ENCODE measurements around the gene KCNA2. TPM values are rescaled to one million over a fixed set of nuclear protein-coding genes. Genes with fewer than 3 reads are reported as not detected.

KCNA2 gene
- total and polyA plus RNA-seq, 2 donors (not counting 1 experiment from before 2014, with no cell fraction given) = 0.39 to 0.59 TPM

GRCh38 chr1:110572751-110573150 lies 33.4 kb downstream of the KCNA2 start:
- intact Hi-C loops (cut with micrococcal nuclease) = no loop called here
- DNase-seq (no peak), ATAC-seq (ENCODE audit: low read depth) (no peak)
- Mint-ChIP-seq H3K27me3 (peaks cover 36% of the 10 kb centered on the region), H3K4me1 (no peaks in the 10 kb centered on the region), H3K9me3 (ENCODE audit: insufficient read depth) (no peaks in the 10 kb centered on the region), H3K27ac (no peak overlapping the region), H3K4me3 (no peak overlapping the region)
- H3K4me2 ChIP-seq (replicated peaks; ENCODE audit: low read depth, low read length, poor library complexity, severe bottlenecking) = no peak overlapping the region
- ChIA-PET POLR2A (no interaction called here), CTCF (interaction anchor here (1.0 to 2.1 kb wide), 3 partner anchors 9 to 76 kb away, joined by 3 to 8 read pairs (median 3); no protein-coding TSS in a partner anchor)
- H3K4me1 ChIP-seq (ENCODE audit: control insufficient read depth in 2 of 2, insufficient read depth in 2 of 2, low read length in 2 of 2) = no peaks in the 10 kb centered on the region
- H3K27ac ChIP-seq (ENCODE audit: low read length in 2 of 2) = no peak overlapping the region
- no peak overlapping the region for H2AFZ ChIP-seq (ENCODE audit: insufficient read depth, low read depth, low read length, poor library complexity, severe bottlenecking)
- no peaks in the 10 kb centered on the region for H3K79me2 ChIP-seq (ENCODE audit: control insufficient read depth, insufficient read depth, low read length)
- H3K4me3 ChIP-seq (ENCODE audit: control extremely low read depth in 1 of 5, extremely low read depth in 1 of 5, insufficient read depth in 1 of 5, low read depth in 2 of 5, low read length in 4 of 5) = no peak overlapping the region
- H3K36me3 ChIP-seq (replicated peaks in 1 of 2; ENCODE audit: control extremely low read depth in 1 of 2, control insufficient read depth in 1 of 2, extremely low read depth in 1 of 2, insufficient read depth in 2 of 2, low read length in 1 of 2) = no peaks in the 10 kb centered on the region
- TF ChIP-seq EZH2 (IDR thresholded peaks at IDR 0.05; ENCODE audit: borderline replicate concordance, insufficient read depth, low read depth, low read length, poor library complexity, severe bottlenecking) = no peak
- no peak for TF ChIP-seq CTCF (IDR thresholded peaks at IDR 0.05)
- no peaks in the 10 kb centered on the region for H3K9me3 ChIP-seq (ENCODE audit: control extremely low read depth in 1 of 3, control insufficient read depth in 2 of 3, insufficient read depth in 1 of 3, low read length in 2 of 3)
- no peaks in the 10 kb centered on the region for H4K20me1 ChIP-seq (ENCODE audit: control insufficient read depth, insufficient read depth, low read length, poor library complexity, severe bottlenecking)
- peaks cover 0 to 15% (median 3%) of the 10 kb centered on the region in 4 experiments for H3K27me3 ChIP-seq (replicated peaks in 1 of 4; ENCODE audit: control extremely low read depth in 1 of 4, control insufficient read depth in 3 of 4, insufficient read depth in 4 of 4, low read length in 3 of 4)
- WGBS (ENCODE audit: insufficient coverage) = no CpG with 5 or more reads among the region's 3 CpGs
- H3K9ac ChIP-seq (ENCODE audit: low read length) = no peak overlapping the region

GRCh38 chr1:110570901-110571300 lies 35.3 kb downstream of the KCNA2 start:
- Histone ChIP-seq H3K9ac (ENCODE audit: low read length) (no peak overlapping the region), H3K27ac (ENCODE audit: low read length in 2 of 2) (no peak overlapping the region), H2AFZ (ENCODE audit: insufficient read depth, low read depth, low read length, poor library complexity, severe bottlenecking) (no peak overlapping the region), H3K79me2 (ENCODE audit: control insufficient read depth, insufficient read depth, low read length) (no peaks in the 10 kb centered on the region), H4K20me1 (ENCODE audit: control insufficient read depth, insufficient read depth, low read length, poor library complexity, severe bottlenecking) (no peaks in the 10 kb centered on the region), H3K9me3 (ENCODE audit: control extremely low read depth in 1 of 3, control insufficient read depth in 2 of 3, insufficient read depth in 1 of 3, low read length in 2 of 3) (no peaks in the 10 kb centered on the region), H3K4me3 (ENCODE audit: control extremely low read depth in 1 of 5, extremely low read depth in 1 of 5, insufficient read depth in 1 of 5, low read depth in 2 of 5, low read length in 4 of 5) (no peak overlapping the region), H3K36me3 (replicated peaks in 1 of 2; ENCODE audit: control extremely low read depth in 1 of 2, control insufficient read depth in 1 of 2, extremely low read depth in 1 of 2, insufficient read depth in 2 of 2, low read length in 1 of 2) (no peaks in the 10 kb centered on the region), H3K4me1 (ENCODE audit: control insufficient read depth in 2 of 2, insufficient read depth in 2 of 2, low read length in 2 of 2) (no peaks in the 10 kb centered on the region), H3K4me2 (replicated peaks; ENCODE audit: low read depth, low read length, poor library complexity, severe bottlenecking) (no peak overlapping the region), H3K27me3 (replicated peaks in 1 of 4; ENCODE audit: control extremely low read depth in 1 of 4, control insufficient read depth in 3 of 4, insufficient read depth in 4 of 4, low read length in 3 of 4) (peaks cover 0 to 22% (median 3%) of the 10 kb centered on the region in 4 experiments)
- Mint-ChIP-seq H3K4me3 (no peak overlapping the region), H3K27ac (no peak overlapping the region), H3K4me1 (no peaks in the 10 kb centered on the region), H3K9me3 (ENCODE audit: insufficient read depth) (no peaks in the 10 kb centered on the region), H3K27me3 (peaks cover 39% of the 10 kb centered on the region)
- TF ChIP-seq CTCF (IDR thresholded peaks at IDR 0.05) = no peak
- no peak for TF ChIP-seq EZH2 (IDR thresholded peaks at IDR 0.05; ENCODE audit: borderline replicate concordance, insufficient read depth, low read depth, low read length, poor library complexity, severe bottlenecking)
- DNase-seq (no peak), ATAC-seq (ENCODE audit: low read depth) (no peak)
- ChIA-PET POLR2A (interaction anchor here (0.7 kb wide), 1 partner anchor 32 kb away, joined by 9 read pairs; no protein-coding TSS in a partner anchor), CTCF (interaction anchor here (1.5 kb wide), 1 partner anchor 14 kb away, joined by 7 read pairs; no protein-coding TSS in a partner anchor)
- WGBS (ENCODE audit: insufficient coverage) = 67% methylated on average over 2 of the region's 4 CpGs
- intact Hi-C loops (cut with micrococcal nuclease) = no loop called here

Measured in B cell (primary cell).